Peyer's patch (tissue), 4 donors: Measurements from ENCODE around the gene NBAS. TPM values are rescaled to one million over a fixed set of nuclear protein-coding genes. Genes with fewer than 3 reads are reported as not detected.

Experiments
- DNase-seq, 3 donors: peaks; one replicate each; pipeline ENCODE4 v3.0.0-alpha.2; 2017 to 2019
- H3K27ac ChIP-seq, 4 donors: fragments of 200-600 bp; sonication (generic); one replicate each; pipeline ENCODE4 v1.5.1; 2016 to 2019
- H3K27me3 ChIP-seq, 2 donors: fragments of 200-600 bp; sonication (generic); one replicate each; pipeline ENCODE4 v1.5.1; 2019
- H3K36me3 ChIP-seq, 3 donors: fragments of 200-600 bp; sonication (generic); one replicate each; pipeline ENCODE4 v1.5.1; 2016 to 2019
- H3K4me1 ChIP-seq, 4 donors: fragments of 200-600 bp; sonication (generic); one replicate each; pipeline ENCODE4 v1.5.1; 2016 to 2019
- H3K4me3 ChIP-seq, 4 donors: fragments of 200-600 bp; sonication (generic); 1 replicate in 3 of 4; 2 replicates in 1 of 4; pipeline ENCODE4 v1.5.1; 2016 to 2019; ENCODE audit warnings: mild to moderate bottlenecking in 1 of 4
- H3K9me3 ChIP-seq, 4 donors: fragments of 200-600 bp; sonication (generic); one replicate each; pipeline ENCODE4 v1.5.1; 2016 to 2019; ENCODE audit warnings: mild to moderate bottlenecking in 1 of 4
- CTCF ChIP-seq, 6 experiments: fragments of 450-650 bp in 4 of 6; fragments of 200-600 bp in 2 of 6; sonication (generic) in 1 of 6; IDR thresholded peaks; one replicate each; pipeline ENCODE4 v1.5.1; 2017 to 2019; ENCODE audit warnings: antibody characterized with exemption in 6 of 6, mild to moderate bottlenecking in 3 of 6, moderate library complexity in 1 of 6
- POLR2A ChIP-seq, 2 donors: fragments of 450-650 bp; IDR thresholded peaks; one replicate each; pipeline ENCODE4 v1.5.1; 2017; ENCODE audit warnings: antibody characterized with exemption in 2 of 2, mild to moderate bottlenecking in 2 of 2, moderate library complexity in 2 of 2
- total RNA-seq, 4 donors: library from RNA; depleted of rRNA; stranded (reverse); fragments of >200 nt; gene quantifications; one replicate each; pipeline ENCODE4 v1.1.0, GENCODE V29; 2016

The NBAS gene
- total RNA-seq, 4 donors from 2014 or later, result 43.2 to 70.2 (median 55.3) TPM

- DNase-seq, result no peak
- TF ChIP-seq POLR2A (IDR thresholded peaks at IDR 0.05), result no peak
- TF ChIP-seq CTCF (IDR thresholded peaks at IDR 0.05), result no peak
- H3K4me1 ChIP-seq, result no peaks in the 10 kb centered on the region
- no peak overlapping the region for H3K27ac ChIP-seq
- H3K36me3 ChIP-seq, result peaks cover 0 to 15% (median 0%) of the 10 kb centered on the region in 3 donors
- no peaks in the 10 kb centered on the region for H3K9me3 ChIP-seq
- no peaks in the 10 kb centered on the region for H3K27me3 ChIP-seq
- H3K4me3 ChIP-seq, result no peak overlapping the region
Measured at GRCh38 chr2:15311201-15311907, 249.8 kb downstream of the NBAS start.

- H3K36me3 ChIP-seq, result peaks cover 0 to 32% (median 0%) of the 10 kb centered on the region in 3 donors
- no peaks in the 10 kb centered on the region for H3K27me3 ChIP-seq
- H3K27ac ChIP-seq, result no peak overlapping the region
- DNase-seq, result no peak
- H3K9me3 ChIP-seq, result no peaks in the 10 kb centered on the region
- H3K4me1 ChIP-seq, result no peaks in the 10 kb centered on the region
- TF ChIP-seq POLR2A (IDR thresholded peaks at IDR 0.05) (no peak), CTCF (IDR thresholded peaks at IDR 0.05) (no peak)
- no peak overlapping the region for H3K4me3 ChIP-seq
Measured at GRCh38 chr2:15307526-15307925, 253.6 kb downstream of the NBAS start.

GRCh38 chr2:15306706-15307105 is 254.4 kb downstream of the NBAS start:
- Histone ChIP-seq H3K4me1 (no peaks in the 10 kb centered on the region), H3K4me3 (no peak overlapping the region), H3K27ac (no peak overlapping the region), H3K9me3 (no peaks in the 10 kb centered on the region), H3K27me3 (no peaks in the 10 kb centered on the region), H3K36me3 (peaks cover 0 to 32% (median 0%) of the 10 kb centered on the region in 3 donors)
- TF ChIP-seq CTCF (IDR thresholded peaks at IDR 0.05), result no peak
- no peak for TF ChIP-seq POLR2A (IDR thresholded peaks at IDR 0.05)
- no peak for DNase-seq

GRCh38 chr2:15303874-15304273 is 257.3 kb downstream of the NBAS start:
- TF ChIP-seq POLR2A (IDR thresholded peaks at IDR 0.05) (no peak), CTCF (IDR thresholded peaks at IDR 0.05) (no peak)

GRCh38 chr2:15302154-15302553 is 259.0 kb downstream of the NBAS start:
- DNase-seq, result no peak
- no peaks in the 10 kb centered on the region for H3K27me3 ChIP-seq
- TF ChIP-seq POLR2A (IDR thresholded peaks at IDR 0.05) (no peak), CTCF (IDR thresholded peaks at IDR 0.05) (no peak)
- peaks cover 0 to 27% (median 0%) of the 10 kb centered on the region in 3 donors for H3K36me3 ChIP-seq
- no peak overlapping the region for H3K4me3 ChIP-seq
- no peaks in the 10 kb centered on the region for H3K9me3 ChIP-seq
- no peaks in the 10 kb centered on the region for H3K4me1 ChIP-seq
- no peak overlapping the region for H3K27ac ChIP-seq

More at GRCh38 chr2:15303874-15304273, 257.3 kb downstream of the NBAS start:
- H3K27ac ChIP-seq, result no peak overlapping the region
- no peaks in the 10 kb centered on the region for H3K4me1 ChIP-seq
- peaks cover 0 to 32% (median 0%) of the 10 kb centered on the region in 3 donors for H3K36me3 ChIP-seq
- H3K27me3 ChIP-seq, result no peaks in the 10 kb centered on the region
- no peak overlapping the region for H3K4me3 ChIP-seq
- no peak for DNase-seq
- no peaks in the 10 kb centered on the region for H3K9me3 ChIP-seq
